ENCODE results near the gene NOC2L.

Gene NOC2L

DNA sequence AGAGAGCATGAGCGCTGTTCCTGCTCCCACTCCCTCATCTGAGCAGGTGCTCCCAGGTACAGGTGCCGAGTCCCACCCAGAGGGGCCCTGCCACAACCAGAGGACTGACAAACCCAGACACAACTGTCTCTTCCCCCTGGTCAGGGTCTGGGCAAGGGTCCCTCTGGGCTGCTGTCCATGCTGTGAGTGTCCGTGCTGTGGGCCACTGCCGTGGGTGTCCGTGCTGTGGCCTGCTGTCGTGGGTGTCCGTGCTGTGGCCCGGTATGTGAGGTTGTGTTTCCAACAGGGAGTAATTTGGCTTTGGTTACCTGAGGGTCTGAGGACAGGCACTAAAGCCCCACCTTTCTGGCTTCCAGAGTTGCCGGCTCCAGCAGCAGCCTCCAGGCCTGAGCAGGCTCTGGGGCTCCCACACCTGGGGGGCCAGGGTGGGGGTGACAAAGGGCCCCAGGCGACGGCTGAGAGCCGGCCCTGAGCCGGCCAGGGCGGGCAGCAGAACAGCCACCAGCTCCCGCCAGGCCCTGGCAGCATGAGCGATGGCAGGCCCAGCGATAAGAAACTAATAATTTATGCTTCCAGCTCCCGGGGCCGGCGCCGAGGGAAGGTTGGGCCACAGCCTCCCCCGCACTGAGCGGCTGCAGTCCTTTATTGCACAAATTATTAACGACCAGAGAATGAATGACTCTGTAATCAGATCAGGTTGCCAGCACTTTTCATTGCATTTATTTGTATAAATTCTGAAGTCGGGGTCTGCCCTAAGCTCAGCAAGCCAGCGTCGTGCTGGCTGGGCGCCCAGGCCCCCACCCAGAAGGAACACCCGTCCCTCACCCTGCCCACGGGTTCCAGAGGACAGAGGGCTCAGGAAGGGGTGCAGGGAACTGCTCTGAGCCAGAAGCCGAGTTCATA lies 42.6 kb downstream of the NOC2L start:
- TF ChIP-seq, protein P1, sequence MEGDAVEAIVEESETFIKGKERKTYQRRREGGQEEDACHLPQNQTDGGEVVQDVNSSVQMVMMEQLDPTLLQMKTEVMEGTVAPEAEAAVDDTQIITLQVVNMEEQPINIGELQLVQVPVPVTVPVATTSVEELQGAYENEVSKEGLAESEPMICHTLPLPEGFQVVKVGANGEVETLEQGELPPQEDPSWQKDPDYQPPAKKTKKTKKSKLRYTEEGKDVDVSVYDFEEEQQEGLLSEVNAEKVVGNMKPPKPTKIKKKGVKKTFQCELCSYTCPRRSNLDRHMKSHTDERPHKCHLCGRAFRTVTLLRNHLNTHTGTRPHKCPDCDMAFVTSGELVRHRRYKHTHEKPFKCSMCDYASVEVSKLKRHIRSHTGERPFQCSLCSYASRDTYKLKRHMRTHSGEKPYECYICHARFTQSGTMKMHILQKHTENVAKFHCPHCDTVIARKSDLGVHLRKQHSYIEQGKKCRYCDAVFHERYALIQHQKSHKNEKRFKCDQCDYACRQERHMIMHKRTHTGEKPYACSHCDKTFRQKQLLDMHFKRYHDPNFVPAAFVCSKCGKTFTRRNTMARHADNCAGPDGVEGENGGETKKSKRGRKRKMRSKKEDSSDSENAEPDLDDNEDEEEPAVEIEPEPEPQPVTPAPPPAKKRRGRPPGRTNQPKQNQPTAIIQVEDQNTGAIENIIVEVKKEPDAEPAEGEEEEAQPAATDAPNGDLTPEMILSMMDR (IDR thresholded peaks at IDR 0.05; ENCODE audit: low read depth, low read length), result no peak
- DNase-seq (ENCODE audit: extremely low read depth, low read depth), result no peak

DNA sequence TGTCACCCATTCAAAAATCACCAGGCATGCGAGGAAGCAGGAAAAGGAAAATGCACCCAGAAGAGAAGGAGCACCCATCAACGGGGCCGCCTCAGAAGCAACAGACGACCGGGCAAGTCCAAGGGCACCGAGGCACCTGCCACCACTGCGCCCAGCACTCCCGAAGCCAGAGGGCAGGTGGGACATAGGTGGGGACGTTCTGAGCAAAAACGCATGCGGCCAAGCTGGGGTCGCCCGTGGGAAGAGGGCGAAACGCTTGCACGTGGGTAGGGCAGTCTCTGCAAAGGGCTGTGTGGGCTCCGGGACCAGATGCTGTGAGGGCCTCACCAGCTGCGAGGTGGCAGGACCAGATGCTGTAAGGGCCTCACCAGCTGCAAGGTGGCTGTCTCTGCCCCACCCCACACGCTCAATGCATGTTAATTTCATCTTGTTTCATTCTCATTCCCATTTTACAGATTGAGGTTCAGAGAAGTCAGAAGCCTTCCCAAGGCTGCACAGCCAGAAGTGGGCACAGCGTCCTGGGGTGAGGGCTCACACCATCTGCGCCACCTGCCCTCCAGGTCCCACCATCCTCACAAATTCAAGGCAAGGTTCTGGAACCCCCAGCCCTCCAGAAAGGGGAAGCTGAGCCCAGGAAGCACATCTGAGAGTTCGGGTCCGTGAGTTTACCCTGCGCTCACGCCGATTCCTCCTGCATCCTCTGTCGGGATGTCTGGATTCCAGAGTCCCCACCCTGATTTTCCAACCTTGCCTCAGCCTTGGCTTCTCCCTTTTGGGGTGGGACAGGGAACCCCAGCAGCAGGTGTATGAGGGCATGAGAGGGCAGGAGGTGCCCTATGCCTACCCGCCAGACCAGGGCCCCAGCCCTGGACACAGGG lies 43.5 kb downstream of the NOC2L start:
- no peak for DNase-seq (ENCODE audit: extremely low read depth, low read depth)
- TF ChIP-seq, protein P1 (IDR thresholded peaks at IDR 0.05; ENCODE audit: low read depth, low read length), result no peak

DNA sequence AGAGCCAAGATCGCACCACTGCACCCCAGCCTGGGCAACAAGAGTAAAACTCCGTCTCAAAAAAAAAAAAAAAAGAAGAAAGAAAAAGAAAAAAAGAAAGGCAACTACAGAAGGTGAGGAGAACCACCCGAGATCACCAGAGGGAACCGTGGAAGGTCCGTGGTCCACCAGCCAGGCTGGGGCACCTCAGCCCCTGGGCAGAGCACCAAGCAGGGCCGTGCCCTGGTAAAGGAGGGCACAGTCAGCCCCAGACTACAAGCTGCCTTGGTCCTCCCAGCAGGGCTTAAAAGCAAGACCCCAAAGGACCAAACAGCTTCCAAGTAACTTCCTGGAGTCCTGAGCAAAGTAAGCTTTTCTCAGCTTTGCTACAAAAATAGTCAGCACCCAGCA lies 44.2 kb downstream of the NOC2L start:
- no peak for DNase-seq (ENCODE audit: extremely low read depth, low read depth)
- TF ChIP-seq, protein P1 (IDR thresholded peaks at IDR 0.05; ENCODE audit: low read depth, low read length), result no peak

DNA sequence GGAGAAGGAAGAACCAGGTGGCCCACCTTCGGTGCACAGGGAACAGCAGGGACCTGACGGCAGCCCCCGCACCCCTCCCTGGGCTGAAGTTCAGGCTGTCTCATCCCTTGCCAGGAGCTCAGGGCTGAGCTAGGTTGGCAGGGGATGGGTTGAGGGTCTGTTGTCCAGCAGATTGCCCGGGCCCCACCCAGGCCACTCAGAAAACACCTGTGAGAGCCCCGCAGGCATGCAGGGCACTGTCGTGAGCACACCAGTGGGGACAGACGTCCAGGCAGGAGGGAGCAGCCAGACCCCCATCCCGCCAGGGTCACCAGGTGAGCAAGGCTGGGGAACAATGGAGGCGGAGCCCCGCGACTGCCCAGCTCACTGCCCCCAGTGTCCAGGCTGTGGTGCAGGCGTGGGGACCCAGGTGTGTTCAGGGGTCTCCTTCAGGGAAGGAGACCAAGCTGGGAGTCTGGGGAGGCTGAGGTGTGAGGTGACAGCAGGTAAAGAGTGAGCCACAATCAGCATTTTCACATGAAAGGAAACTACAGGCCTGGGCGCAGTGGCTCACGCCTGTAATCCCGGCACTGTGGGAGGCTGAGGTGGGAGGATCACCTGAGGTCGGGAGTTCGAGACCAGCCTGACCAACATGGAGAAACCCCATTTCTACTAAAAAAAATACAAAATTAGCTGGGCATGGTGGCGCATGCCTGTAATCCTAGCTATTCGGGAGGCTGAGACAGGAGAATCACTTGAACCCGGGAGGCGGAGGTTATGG lies 44.7 kb downstream of the NOC2L start:
- no peak for DNase-seq (ENCODE audit: extremely low read depth, low read depth)

DNA sequence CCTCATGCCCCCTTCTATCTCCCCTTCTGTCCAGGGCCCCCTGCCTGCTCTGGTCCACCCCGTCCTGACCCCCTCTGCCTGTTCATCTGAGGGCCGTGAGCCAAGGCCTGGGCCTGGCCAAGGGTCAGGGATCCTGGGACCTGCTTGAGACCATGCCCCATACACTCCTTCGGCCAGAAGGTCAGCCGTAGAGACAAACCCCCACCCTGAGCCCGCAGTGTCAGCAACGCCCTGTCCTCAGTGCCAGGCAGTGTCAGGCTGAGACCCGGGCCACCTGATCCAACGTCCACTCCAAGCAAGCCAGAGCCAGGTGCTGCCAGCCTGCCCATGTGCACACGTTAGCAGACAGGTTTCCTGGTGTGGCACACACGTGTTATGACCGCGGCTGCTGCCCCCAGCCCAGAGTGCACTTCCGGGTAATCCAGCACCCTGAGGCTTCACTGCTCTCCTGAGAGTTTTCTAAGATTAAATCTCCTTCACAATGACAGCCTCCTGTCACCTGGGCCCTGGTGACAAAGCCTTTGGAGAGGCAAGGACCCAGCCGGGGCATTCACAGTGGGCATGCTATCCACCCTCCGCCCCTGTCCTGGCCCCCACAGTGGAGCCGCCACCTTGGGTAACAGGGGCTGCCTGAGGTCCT lies 45.4 kb downstream of the NOC2L start:
- TF ChIP-seq, protein P1 (IDR thresholded peaks at IDR 0.05; ENCODE audit: low read depth, low read length), result no peak
- no peak for DNase-seq (ENCODE audit: extremely low read depth, low read depth)

More for the DNA sequence above, 44.7 kb downstream of the NOC2L start:
- TF ChIP-seq, protein P1 (IDR thresholded peaks at IDR 0.05; ENCODE audit: low read depth, low read length), result no peak

DNA sequence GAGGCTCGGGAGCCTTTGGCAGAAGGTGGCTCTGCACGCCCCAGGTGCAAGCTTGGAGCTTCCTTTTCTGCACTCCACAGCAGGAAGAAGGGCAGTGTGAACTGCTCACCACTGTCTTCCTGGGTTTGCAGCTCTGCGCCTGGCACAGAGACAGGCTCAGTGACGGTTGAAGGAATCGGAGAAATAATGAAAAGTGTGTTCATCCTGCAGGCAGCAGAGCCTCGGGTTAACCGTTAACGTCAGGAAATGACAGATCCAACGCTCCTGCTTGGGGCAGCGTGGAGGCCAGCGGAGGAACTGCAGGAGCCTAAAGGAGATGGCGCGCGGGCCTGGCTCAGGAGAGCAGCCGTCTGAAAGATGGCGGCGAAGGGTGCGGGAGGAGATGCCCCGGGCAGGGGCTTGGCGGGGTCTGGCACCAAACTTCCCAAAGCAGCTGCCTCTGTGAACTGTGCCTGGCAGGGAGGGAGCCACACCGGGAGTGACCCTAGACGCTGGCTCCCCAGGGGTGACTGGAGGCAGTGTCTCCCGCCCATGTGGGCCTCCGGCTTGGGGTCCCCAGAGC lies 46.2 kb downstream of the NOC2L start:
- TF ChIP-seq, protein P1 (IDR thresholded peaks at IDR 0.05; ENCODE audit: low read depth, low read length), result no peak; the same call in 1 of the 2 replicates
- no peak for DNase-seq (ENCODE audit: extremely low read depth, low read depth)

Measured in AG09319 (cell line).